Right cardiac atrium (tissue), 5 donors: ENCODE data around the gene DNAJB4. TPM values are rescaled to one million over a fixed set of nuclear protein-coding genes. Genes with fewer than 3 reads are reported as not detected.
"Not testable (repeated sequence)": the region's sequence is repeated elsewhere in the genome, so short reads cannot be mapped to it uniquely, and the experiment has no call there.

ENCODE experiments used
- ATAC-seq, 2 donors: fragments of 200-7000 bp; cut with Tn5 transposase; one replicate each; pipeline versions ENCODE4 v1.8.0 to v1.9.1; 2020; ENCODE audit warnings: moderate library complexity in 2 of 2, mild to moderate bottlenecking in 1 of 2
- DNase-seq, 3 donors: peaks; one replicate each; pipeline ENCODE4 v3.0.0-alpha.2; 2020
- H3K27ac ChIP-seq: one replicate; pipeline ENCODE4 v1.5.1; 2013; ENCODE audit warnings: mild to moderate bottlenecking, low read length, control low read depth, moderate library complexity
- H3K27me3 ChIP-seq: one replicate; pipeline ENCODE4 v1.6.1; 2013; ENCODE audit not compliant: control insufficient read depth, insufficient read depth
- H3K4me1 ChIP-seq: one replicate; pipeline ENCODE4 v1.6.1; 2013; ENCODE audit warnings: low read length; ENCODE audit not compliant: control insufficient read depth, insufficient read depth
- H3K4me3 ChIP-seq: one replicate; pipeline ENCODE4 v1.5.1; 2013; ENCODE audit warnings: low read length, control low read depth
- H3K9me3 ChIP-seq: one replicate; pipeline ENCODE4 v1.6.1; 2013; ENCODE audit warnings: low read length; ENCODE audit not compliant: control insufficient read depth
- WGBS: extraction: QIAGEN DNeasy Blood & Tissue Kit; methylation state at CpG from one replicate; pipeline ENCODE4 v1.1.7; 2013; 5-methylcytosine and 5-hydroxymethylcytosine counted together
- intact Hi-C, 4 donors: fragments of 100-400 bp; cut with DNase I; formaldehyde crosslinking; loops; one replicate each; pipeline versions ENCODE4 v1.11.0 to v1.14.0; 2022 to 2023
- polyA plus RNA-seq: library from polyadenylated mRNA; stranded (reverse); fragments of 200-250 nt; gene quantifications from one replicate; pipeline ENCODE4 v1.2.3, GENCODE V29; 2013
- total RNA-seq, 4 donors: library from RNA; stranded (reverse); fragmentation: NEBNext Ultra II Directional; extraction: Animal tissue kit (Norgen Biotek cat#: 25700); gene quantifications; one replicate each; pipeline ENCODE4 v1.2.1, GENCODE V29; 2021
- donor health status: healthy with polysubstance abuse.
- donor health status: DM: no; HTN: yes; CAD: no.
- donor health status: DM: no; HTN: no; CAD: no.
- donor health status: DM: no; HTN: yes; CAD: no; lungs with severe emphysema.
- donor health status: DM: yes; HTN: yes; CAD: no.

DNAJB4 gene
- total and polyA plus RNA-seq, 5 donors = 46.9 to 106 (median 95.3) TPM

GRCh38 chr1:78007677-78008341 lies 3.1 kb downstream of the DNAJB4 start:
- H3K9me3 ChIP-seq = no peaks in the 10 kb centered on the region
- peak overlapping the region; percentile 100 for H3K4me3 ChIP-seq
- 73% methylated on average over 4 of the region's 4 CpGs for WGBS
- no peaks in the 10 kb centered on the region for H3K27me3 ChIP-seq
- intact Hi-C loops = loop anchor here in 1 of 4 donors (5.0 kb wide), 1 partner anchor 39 kb away; the partner anchor contains the start of gene GIPC2
- DNase-seq = no peak
- H3K27ac ChIP-seq = no peak overlapping the region
- ATAC-seq = no peak
- H3K4me1 ChIP-seq = no peaks in the 10 kb centered on the region

- intact Hi-C loops = loop anchor here in 1 of 4 donors (5.0 kb wide), 1 partner anchor 38 kb away; the partner anchor contains the start of gene GIPC2
- WGBS = 83% methylated on average over 3 of the region's 3 CpGs
Measured at GRCh38 chr1:78009276-78009675, 4.5 kb downstream of the DNAJB4 start.

GRCh38 chr1:78009836-78010235 lies 5.1 kb downstream of the DNAJB4 start:
- Histone ChIP-seq H3K4me3 (peak overlapping the region; percentile 25), H3K4me1 (no peaks in the 10 kb centered on the region), H3K27me3 (no peaks in the 10 kb centered on the region), H3K27ac (peak overlapping the region; percentile 45), H3K9me3 (no peaks in the 10 kb centered on the region)
- intact Hi-C loops = loop anchor here in 1 of 4 donors (5.0 kb wide), 1 partner anchor 37 kb away; the partner anchor contains the start of gene GIPC2
- 60% methylated on average over 3 of the region's 3 CpGs for WGBS
- DNase-seq (no peak), ATAC-seq (no peak)

More at GRCh38 chr1:78009276-78009675, 4.5 kb downstream of the DNAJB4 start:
- Histone ChIP-seq H3K4me1 (no peaks in the 10 kb centered on the region), H3K27me3 (no peaks in the 10 kb centered on the region), H3K9me3 (no peaks in the 10 kb centered on the region), H3K4me3 (peak overlapping the region; percentile 40), H3K27ac (no peak overlapping the region)
- no peak for DNase-seq
- no peak for ATAC-seq

DNA sequence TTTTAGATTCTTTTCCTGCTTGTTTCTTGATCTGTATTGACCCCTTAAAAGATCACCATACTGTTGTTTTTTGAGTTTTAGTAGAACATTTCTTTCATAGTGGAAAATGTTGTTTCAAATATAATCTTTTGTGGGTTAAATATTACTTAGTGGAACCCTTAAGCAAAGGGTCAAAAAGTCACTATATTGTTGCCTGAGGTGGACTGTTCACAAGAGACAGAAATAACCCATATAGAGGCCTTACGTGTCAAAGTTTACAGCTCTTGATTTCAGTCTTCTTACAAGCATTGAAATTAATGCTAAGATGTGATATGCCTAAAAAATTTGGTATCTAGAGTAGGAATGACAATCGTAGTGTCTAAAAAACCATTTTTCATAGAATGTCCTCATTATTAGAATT lies 6.3 kb downstream of the DNAJB4 start:
- no peak for ATAC-seq
- H3K4me1 ChIP-seq = no peaks in the 10 kb centered on the region
- no peaks in the 10 kb centered on the region for H3K9me3 ChIP-seq
- WGBS = 82% methylated on average over 2 of the region's 2 CpGs
- DNase-seq = no peak
- H3K27ac ChIP-seq = no peak overlapping the region
- no peaks in the 10 kb centered on the region for H3K27me3 ChIP-seq
- no peak overlapping the region for H3K4me3 ChIP-seq
- intact Hi-C loops = no loop called here

- no peak overlapping the region for H3K4me3 ChIP-seq
- intact Hi-C loops = no loop called here
- no peaks in the 10 kb centered on the region for H3K9me3 ChIP-seq
- H3K27me3 ChIP-seq = no peaks in the 10 kb centered on the region
- H3K4me1 ChIP-seq = no peaks in the 10 kb centered on the region
- ATAC-seq (no peak), DNase-seq (no peak)
- no peak overlapping the region for H3K27ac ChIP-seq
Measured at GRCh38 chr1:78015148-78015547, 10.4 kb downstream of the DNAJB4 start.

- Histone ChIP-seq H3K9me3 (no peaks in the 10 kb centered on the region), H3K4me1 (no peaks in the 10 kb centered on the region), H3K27me3 (no peaks in the 10 kb centered on the region), H3K4me3 (no peak overlapping the region), H3K27ac (no peak overlapping the region)
- intact Hi-C loops = no loop called here
- WGBS = 88% methylated on average over 1 of the region's 1 CpG
- no peak for ATAC-seq
- no peak for DNase-seq
Measured at GRCh38 chr1:78019024-78019423, 14.3 kb downstream of the DNAJB4 start.

GRCh38 chr1:78021134-78021533 lies 16.4 kb downstream of the DNAJB4 start:
- ATAC-seq, H3K27me3 ChIP-seq, intact Hi-C loops, H3K27ac ChIP-seq, H3K4me1 ChIP-seq, H3K9me3 ChIP-seq, H3K4me3 ChIP-seq, DNase-seq: not testable (repeated sequence)
- WGBS = 97% methylated on average over 4 of the region's 4 CpGs

DNA sequence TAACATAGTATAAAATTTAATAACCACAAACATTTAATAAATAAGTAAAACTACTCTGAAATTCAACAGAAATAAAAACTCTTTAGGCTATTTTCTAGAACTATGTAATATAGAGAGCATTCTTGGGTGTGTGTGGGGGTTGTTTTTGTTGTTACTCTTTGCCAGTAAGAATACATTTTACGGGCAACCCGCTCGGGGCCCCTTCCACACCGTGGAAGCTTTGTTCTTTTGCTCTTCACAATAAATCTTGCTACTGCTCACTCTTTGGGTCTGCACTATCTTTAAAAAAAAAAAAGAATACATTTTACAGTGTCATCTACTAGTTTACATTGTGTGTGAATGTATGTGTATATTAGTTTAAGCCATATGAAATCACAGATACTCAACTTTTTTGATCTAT lies 25.1 kb downstream of the DNAJB4 start:
- Histone ChIP-seq H3K27me3 (no peaks in the 10 kb centered on the region), H3K4me3 (no peak overlapping the region), H3K9me3 (no peaks in the 10 kb centered on the region), H3K4me1 (no peaks in the 10 kb centered on the region), H3K27ac (no peak overlapping the region)
- ATAC-seq (no peak), DNase-seq (no peak)
- WGBS = 87% methylated on average over 4 of the region's 4 CpGs
- intact Hi-C loops = no loop called here

- intact Hi-C loops = no loop called here
- Histone ChIP-seq H3K4me1 (no peaks in the 10 kb centered on the region), H3K9me3 (no peaks in the 10 kb centered on the region), H3K27me3 (no peaks in the 10 kb centered on the region), H3K4me3 (no peak overlapping the region), H3K27ac (no peak overlapping the region)
- WGBS = 79% methylated on average over 4 of the region's 4 CpGs
- no peak for DNase-seq
- peak; percentile 74 to 83 for ATAC-seq
Measured at GRCh38 chr1:78032996-78033796, 28.5 kb downstream of the DNAJB4 start.

DNA sequence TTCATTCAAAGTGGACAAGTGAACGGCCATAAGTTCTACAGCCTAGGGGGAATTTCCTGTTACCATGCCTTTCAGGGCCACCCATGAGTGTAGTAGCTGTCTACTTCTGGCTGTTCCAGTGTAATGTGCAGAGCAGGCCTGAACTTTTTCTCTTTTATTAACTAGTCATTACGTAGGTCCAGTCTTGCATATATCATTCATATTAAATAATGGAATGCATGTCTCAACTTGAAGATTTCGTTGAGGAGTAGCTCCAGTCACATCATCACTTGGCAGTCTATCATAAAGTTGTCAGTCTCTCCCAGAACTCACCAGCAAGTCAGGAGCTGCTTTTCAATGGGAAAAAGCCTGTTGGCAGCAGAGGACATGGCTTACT lies 29.0 kb downstream of the DNAJB4 start:
- 76% methylated on average over 3 of the region's 3 CpGs for WGBS
- Histone ChIP-seq H3K27me3 (no peaks in the 10 kb centered on the region), H3K4me1 (no peaks in the 10 kb centered on the region), H3K9me3 (no peaks in the 10 kb centered on the region), H3K27ac (no peak overlapping the region), H3K4me3 (no peak overlapping the region)
- DNase-seq (no peak), ATAC-seq (no peak)
- intact Hi-C loops = no loop called here

DNA sequence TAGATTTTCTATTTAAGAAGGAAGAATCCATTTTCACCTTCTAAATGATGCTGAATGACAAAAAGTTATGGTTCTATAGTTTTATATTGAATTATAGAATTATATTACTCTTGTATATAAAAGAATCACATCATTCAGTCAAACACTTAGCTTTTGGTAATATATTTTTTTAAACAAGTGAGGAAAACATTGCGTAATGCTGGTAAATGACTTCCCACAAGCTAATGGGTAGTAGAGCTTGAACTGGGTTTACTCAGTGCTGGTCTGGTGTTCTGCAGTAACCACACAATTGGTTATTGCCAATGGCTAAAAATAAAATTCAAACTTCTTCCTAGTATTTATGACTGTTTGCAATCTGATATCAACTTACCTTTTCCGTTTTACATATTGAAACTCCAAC lies 30.4 kb downstream of the DNAJB4 start:
- Histone ChIP-seq H3K4me3 (no peak overlapping the region), H3K27me3 (no peaks in the 10 kb centered on the region), H3K9me3 (no peaks in the 10 kb centered on the region), H3K27ac (no peak overlapping the region), H3K4me1 (no peaks in the 10 kb centered on the region)
- intact Hi-C loops = no loop called here
- WGBS = 96% methylated on average over 2 of the region's 2 CpGs
- ATAC-seq (no peak), DNase-seq (no peak)
